GM12874 (cell line): Measurements from ENCODE around the gene SMTN.

ENCODE experiments used
- TF ChIP-seq, protein P1 (sequence below): IDR thresholded peaks from 2 replicates; pipeline ENCODE4 v1.5.1; 2011; ENCODE audit warnings: low read depth, mild to moderate bottlenecking, control low read depth, low read length, moderate library complexity; ENCODE audit not compliant: insufficient read depth

The SMTN gene

DNA sequence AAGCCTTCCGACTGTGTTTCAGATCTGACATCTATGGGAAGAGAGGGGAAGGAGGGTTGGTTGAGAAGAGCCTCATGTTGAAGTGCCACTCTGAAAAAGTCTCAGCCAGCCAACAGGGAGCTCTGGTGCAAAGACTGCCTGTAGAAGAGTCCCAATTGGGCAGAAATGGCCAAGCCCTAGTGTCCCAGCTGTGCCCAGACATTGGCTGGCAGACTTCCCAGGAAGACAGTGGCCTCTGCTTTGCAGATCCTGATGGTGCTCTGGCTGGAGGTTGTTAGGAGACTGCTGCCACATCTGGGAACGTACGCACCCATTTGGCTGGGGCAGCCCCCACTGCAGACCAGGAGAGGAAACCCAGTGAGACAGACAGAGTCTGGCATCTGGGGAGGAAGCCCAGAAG lies 62.4 kb downstream of the SMTN start:
- TF ChIP-seq, protein P1, sequence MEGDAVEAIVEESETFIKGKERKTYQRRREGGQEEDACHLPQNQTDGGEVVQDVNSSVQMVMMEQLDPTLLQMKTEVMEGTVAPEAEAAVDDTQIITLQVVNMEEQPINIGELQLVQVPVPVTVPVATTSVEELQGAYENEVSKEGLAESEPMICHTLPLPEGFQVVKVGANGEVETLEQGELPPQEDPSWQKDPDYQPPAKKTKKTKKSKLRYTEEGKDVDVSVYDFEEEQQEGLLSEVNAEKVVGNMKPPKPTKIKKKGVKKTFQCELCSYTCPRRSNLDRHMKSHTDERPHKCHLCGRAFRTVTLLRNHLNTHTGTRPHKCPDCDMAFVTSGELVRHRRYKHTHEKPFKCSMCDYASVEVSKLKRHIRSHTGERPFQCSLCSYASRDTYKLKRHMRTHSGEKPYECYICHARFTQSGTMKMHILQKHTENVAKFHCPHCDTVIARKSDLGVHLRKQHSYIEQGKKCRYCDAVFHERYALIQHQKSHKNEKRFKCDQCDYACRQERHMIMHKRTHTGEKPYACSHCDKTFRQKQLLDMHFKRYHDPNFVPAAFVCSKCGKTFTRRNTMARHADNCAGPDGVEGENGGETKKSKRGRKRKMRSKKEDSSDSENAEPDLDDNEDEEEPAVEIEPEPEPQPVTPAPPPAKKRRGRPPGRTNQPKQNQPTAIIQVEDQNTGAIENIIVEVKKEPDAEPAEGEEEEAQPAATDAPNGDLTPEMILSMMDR, result no peak

DNA sequence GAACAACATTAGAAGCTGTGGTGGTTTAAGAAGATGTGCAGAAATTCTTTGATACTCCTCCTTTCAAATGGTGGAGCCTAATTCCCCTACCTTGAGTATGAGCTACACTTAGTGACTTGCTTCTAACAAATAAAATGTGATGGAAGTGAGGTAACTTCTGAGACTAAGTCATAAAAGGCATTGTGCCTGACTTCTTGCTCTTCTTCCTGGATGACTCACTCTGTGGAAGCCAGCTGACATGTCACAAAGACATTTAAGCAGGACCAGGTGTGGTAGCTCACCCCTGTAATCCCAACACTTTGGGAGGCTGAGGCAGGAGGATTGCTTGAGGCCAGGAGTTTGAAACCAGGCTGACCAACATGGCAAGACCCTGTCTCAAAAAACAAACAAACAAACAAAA lies 63.1 kb downstream of the SMTN start:
- TF ChIP-seq, protein P1, result no peak

GRCh38 chr22:31148488-31148887 lies 67.4 kb downstream of the SMTN start:
- TF ChIP-seq, protein P1, result no peak

GRCh38 chr22:31148953-31149627 lies 68.0 kb downstream of the SMTN start:
- TF ChIP-seq, protein P1, result peak; percentile 92

DNA sequence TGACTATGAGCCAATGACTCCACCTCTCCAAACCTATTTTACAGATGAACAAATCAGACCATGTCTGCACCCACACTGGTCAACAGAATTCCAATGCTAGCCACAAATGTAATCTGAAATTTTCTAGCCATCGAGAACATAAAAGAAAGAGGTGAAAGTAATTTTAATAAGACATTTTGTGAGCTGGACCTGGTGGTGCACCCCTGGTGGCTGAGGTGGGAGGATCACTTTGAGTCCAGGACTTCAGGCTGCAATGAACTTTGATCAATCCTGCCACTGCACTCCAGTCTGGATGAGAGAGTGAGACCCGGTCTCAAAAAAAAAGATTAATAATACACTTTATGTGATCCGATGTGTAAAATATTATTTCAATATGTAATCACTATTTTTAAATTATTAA lies 69.5 kb downstream of the SMTN start:
- TF ChIP-seq, protein P1, result peak; percentile 29; the same call in 1 of the 2 replicates

DNA sequence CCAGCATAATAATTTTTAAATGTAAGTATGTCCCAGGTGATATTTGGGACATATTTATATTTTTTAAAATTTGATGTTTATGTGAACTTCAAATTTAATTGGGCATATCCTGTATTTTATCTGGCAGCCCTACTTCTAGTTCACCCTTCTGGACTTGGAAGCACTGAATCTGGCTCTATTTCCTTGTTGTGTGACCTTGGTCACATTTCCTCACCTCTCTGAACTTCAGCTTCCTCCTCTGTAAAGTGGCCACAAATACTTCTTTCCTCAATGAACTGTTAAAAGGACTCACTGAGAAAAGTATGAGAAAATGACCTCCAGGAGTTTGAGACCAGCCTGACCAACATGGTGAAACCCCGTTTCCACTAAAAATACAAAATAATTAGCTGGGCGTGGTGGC lies 70.8 kb downstream of the SMTN start:
- TF ChIP-seq, protein P1, result no peak

DNA sequence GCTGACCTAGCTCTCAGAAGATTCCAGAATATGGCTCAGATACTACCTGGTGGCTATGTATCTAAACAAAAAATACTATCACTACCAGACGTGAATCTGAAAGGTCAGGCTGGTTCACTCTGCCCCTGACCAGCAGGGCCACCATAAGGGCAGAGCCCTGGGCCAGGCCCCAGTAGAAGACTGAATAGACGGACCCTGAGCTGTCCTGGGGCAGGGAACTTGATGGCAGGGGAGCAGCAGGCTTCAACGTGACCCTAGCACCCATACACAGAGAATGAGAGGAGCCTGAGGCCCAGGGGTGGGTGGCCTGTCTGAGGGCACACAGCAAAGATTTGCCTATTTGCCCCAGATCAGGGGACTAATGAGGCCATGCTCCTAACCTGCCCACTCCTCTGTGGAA lies 72.2 kb downstream of the SMTN start:
- TF ChIP-seq, protein P1, result no peak
